BLaER1 (cell line): Measurements from ENCODE around the gene RSF1.

Experiments
- H3K27ac ChIP-seq: shearing (Covaris generic); formaldehyde crosslinking; 2 replicates; pipeline ENCODE4 v1.8.1; 2022
- H3K27me3 ChIP-seq: shearing (Covaris generic); formaldehyde crosslinking; 2 replicates; pipeline ENCODE4 v1.8.1; 2022
- H3K36me3 ChIP-seq: shearing (Covaris generic); formaldehyde crosslinking; 2 replicates; pipeline ENCODE4 v1.8.1; 2022
- H3K4me1 ChIP-seq: shearing (Covaris generic); formaldehyde crosslinking; 2 replicates; pipeline ENCODE4 v1.8.1; 2022
- H3K4me2 ChIP-seq: shearing (Covaris generic); formaldehyde crosslinking; 2 replicates; pipeline ENCODE4 v1.8.1; 2022
- H3K4me3 ChIP-seq: shearing (Covaris generic); formaldehyde crosslinking; 2 replicates; pipeline ENCODE4 v1.8.1; 2022
- H3K9ac ChIP-seq: shearing (Covaris generic); formaldehyde crosslinking; 2 replicates; pipeline ENCODE4 v1.8.1; 2022
- H3K9me3 ChIP-seq: shearing (Covaris generic); formaldehyde crosslinking; 2 replicates; pipeline ENCODE4 v1.8.1; 2022
- H4K20me1 ChIP-seq: shearing (Covaris generic); formaldehyde crosslinking; 2 replicates; pipeline ENCODE4 v1.8.1; 2022
- Cebpa-rat ChIP-seq: shearing (Covaris generic); IDR thresholded peaks from 2 replicates; pipeline ENCODE4 v1.8.1; 2022

Gene RSF1

DNA sequence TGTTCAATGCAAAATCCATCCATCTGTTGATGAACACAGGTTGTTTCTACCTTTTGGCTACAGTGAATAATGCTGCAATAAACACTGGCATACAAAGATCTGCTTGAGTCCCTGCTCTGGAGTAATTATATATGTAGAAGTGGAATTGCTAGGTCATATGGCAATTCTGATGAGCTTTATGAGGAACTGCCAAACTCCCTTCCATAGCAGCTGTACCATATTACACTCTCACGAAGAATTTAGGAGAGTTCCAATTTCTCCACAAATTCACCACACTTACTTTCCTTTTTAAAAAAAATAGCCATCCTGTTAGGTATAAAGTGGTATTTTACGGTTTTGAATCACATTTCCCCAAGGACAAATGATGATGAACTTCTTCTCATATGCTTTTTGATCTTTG is 62.2 kb downstream of the RSF1 start:
- H3K36me3 ChIP-seq, result peaks cover 94% of the 10 kb centered on the region

DNA sequence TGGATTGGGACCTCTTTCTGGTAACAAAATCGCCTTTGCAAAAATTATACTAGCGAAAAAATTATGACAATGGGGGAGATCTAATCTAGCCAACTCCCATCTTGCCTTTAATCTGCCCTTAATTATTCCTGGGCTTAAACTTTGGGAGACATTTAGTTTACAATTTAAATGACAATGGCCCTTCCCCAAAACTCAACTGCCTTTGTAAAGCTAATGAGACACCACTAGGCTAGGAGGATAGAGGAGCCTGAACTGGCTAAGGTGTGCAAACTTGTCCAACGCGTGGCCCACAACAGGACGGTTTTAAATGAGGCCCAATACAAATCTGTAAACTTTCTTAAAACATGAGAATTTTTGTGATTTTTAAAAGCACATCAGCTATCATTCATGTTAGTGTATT is 67.3 kb downstream of the RSF1 start:
- Histone ChIP-seq H3K27ac (no peak overlapping the region), H3K36me3 (peaks cover 83% of the 10 kb centered on the region), H3K9ac (no peak overlapping the region), H3K4me3 (no peak overlapping the region), H3K9me3 (no peaks in the 10 kb centered on the region), H3K4me1 (no peaks in the 10 kb centered on the region), H4K20me1 (peaks cover 91% of the 10 kb centered on the region), H3K4me2 (no peak overlapping the region), H3K27me3 (no peaks in the 10 kb centered on the region)
- TF ChIP-seq Cebpa-rat, result no peak

More for the DNA sequence above, 62.2 kb downstream of the RSF1 start:
- H3K4me1 ChIP-seq, result no peaks in the 10 kb centered on the region
- H3K4me2 ChIP-seq, result no peak overlapping the region
- no peak for TF ChIP-seq Cebpa-rat
- H3K27me3 ChIP-seq, result no peaks in the 10 kb centered on the region
- no peak overlapping the region for H3K4me3 ChIP-seq
- peaks cover 91% of the 10 kb centered on the region for H4K20me1 ChIP-seq
- H3K27ac ChIP-seq, result no peak overlapping the region
- H3K9ac ChIP-seq, result no peak overlapping the region
- H3K9me3 ChIP-seq, result no peaks in the 10 kb centered on the region

DNA sequence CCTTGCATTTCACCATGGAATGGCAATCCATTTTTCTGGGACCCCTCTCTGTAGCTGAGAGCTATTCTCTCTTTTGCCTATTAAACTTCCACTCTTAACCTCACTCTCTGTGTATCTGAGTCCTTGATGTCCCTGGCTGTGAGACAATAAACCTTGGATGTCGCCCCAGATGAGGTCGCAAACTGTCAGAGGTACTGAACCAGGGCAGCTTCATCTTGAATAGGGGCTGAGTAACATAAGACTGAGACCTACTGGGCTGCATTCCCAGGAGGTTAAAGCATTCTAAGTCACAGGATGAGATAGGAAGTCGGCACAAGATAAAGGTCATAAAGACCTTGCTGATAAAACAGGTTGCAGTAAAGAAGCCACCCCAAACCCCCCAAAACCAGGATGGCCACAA is 68.0 kb downstream of the RSF1 start:
- Histone ChIP-seq H3K4me2 (no peak overlapping the region), H3K27me3 (no peaks in the 10 kb centered on the region), H3K9me3 (no peaks in the 10 kb centered on the region), H3K4me1 (no peaks in the 10 kb centered on the region), H3K9ac (no peak overlapping the region), H3K27ac (no peak overlapping the region), H3K4me3 (no peak overlapping the region), H3K36me3 (peaks cover 76% of the 10 kb centered on the region), H4K20me1 (peaks cover 91% of the 10 kb centered on the region)
- TF ChIP-seq Cebpa-rat, result no peak

DNA sequence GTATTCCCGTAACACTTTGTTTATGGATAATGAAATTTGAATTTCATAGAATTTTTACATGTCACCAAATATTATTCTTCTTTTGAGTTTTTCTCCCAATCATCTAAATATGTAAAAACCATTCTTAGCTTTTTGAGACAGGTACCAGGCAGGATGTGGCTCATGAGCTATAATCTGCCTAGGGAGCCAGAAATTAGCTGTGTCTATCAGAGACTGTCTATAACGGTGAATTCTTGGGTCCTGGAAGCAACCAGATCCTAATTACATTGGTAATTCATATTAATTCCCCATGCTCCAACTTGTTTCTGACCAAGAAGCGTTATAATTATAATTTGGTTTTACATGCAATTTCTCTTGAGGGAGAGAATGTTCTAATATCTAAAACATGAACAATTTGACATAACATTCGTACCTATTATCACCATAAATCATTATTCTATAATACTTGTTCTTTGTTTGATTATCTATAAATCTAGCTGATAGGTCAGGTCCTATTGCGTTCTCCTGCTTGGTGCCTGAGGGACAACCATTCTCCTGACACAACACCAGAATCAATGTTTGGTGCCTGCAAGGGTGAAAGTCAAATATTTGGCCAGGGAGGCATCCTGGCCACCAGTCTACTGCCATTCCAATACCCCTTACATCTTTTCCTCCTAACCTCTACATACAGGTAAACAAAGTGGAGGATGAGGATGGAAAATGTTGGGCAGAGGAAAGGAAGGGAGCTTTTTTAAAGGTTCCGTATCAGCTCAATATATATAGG is 69.9 kb downstream of the RSF1 start:
- Histone ChIP-seq H3K9ac (no peak overlapping the region), H3K9me3 (no peaks in the 10 kb centered on the region), H3K4me3 (no peak overlapping the region), H3K27me3 (no peaks in the 10 kb centered on the region), H3K27ac (no peak overlapping the region), H4K20me1 (peaks cover 84% of the 10 kb centered on the region), H3K4me2 (no peak overlapping the region), H3K4me1 (no peaks in the 10 kb centered on the region), H3K36me3 (peaks cover 60% of the 10 kb centered on the region)
- TF ChIP-seq Cebpa-rat, result no peak

DNA sequence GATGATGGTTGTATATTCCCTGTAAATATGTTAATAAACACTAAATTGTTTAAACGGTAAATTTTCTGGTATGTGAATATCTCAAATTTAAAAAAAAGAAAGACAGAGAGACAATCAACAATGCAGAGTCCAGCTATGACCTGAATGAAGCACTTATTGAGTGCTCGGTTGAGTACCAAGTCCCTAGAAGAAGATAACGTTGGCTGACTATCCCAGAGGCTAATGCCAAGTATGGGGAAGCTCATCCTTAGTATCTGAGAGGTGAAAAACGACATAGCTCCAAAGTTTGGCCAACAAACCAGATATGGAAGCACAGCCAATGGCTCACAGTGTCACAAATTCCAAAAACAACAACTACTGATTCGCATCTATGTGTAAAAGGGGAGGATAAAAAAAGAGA is 71.3 kb downstream of the RSF1 start:
- H3K27ac ChIP-seq, result no peak overlapping the region
- no peak overlapping the region for H3K9ac ChIP-seq
- no peak overlapping the region for H3K4me2 ChIP-seq
- peaks cover 81% of the 10 kb centered on the region for H4K20me1 ChIP-seq
- no peak overlapping the region for H3K4me3 ChIP-seq
- H3K9me3 ChIP-seq, result no peaks in the 10 kb centered on the region
- TF ChIP-seq Cebpa-rat, result no peak
- peaks cover 52% of the 10 kb centered on the region for H3K36me3 ChIP-seq
- no peaks in the 10 kb centered on the region for H3K27me3 ChIP-seq
- no peaks in the 10 kb centered on the region for H3K4me1 ChIP-seq

DNA sequence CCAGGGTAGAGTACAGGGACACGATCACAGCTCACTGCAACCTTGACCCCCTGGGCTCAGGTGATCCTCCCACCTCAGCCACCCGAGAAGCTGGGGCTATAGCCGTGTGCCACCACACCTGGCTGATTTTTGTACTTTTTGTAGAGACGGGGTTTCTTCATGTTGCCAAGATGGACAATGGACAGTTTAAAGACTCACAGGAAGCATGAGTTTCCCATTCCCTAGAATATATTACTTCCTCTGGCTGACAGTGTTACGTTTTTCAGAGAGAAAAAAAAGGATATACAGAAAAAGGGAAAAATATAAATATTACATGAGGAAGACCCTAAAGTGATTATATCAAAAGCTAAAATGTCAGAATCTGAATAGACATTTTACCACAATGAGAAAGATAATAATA is 72.3 kb downstream of the RSF1 start:
- Histone ChIP-seq H3K4me2 (no peak overlapping the region), H3K27me3 (no peaks in the 10 kb centered on the region), H3K9me3 (no peaks in the 10 kb centered on the region), H3K4me1 (no peaks in the 10 kb centered on the region), H3K9ac (no peak overlapping the region), H4K20me1 (peaks cover 75% of the 10 kb centered on the region), H3K36me3 (peaks cover 46% of the 10 kb centered on the region), H3K4me3 (no peak overlapping the region), H3K27ac (no peak overlapping the region)
- no peak for TF ChIP-seq Cebpa-rat

DNA sequence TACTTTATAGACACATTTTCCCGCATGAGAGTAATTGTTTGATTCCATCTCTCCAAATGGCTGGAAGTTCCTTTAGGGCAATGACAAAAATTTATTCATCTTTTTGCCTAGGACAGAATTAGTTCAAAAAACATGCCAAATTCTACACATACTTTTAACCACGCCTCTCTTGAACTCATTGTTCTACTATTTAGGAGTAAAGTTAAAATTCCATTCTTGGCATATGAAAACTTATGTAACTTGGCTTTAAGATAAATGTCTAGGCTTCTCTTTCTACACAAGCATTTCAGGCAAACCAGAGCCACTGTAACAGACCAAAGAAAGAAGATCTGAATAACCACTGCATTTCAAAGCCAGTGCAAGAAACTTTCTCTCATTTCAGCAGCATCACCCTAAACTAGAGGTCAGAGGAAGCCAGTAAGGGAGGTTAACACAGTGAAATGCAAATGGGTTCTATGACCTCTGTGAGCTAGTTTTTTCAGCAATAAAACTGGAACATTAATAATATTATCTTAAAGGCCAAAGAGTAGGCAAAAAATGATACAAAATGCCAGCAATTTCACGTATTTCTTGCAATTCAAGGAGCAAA is 73.0 kb downstream of the RSF1 start:
- Histone ChIP-seq H3K4me1 (no peaks in the 10 kb centered on the region), H3K9ac (no peak overlapping the region), H3K36me3 (peaks cover 40% of the 10 kb centered on the region), H3K9me3 (no peaks in the 10 kb centered on the region), H4K20me1 (peaks cover 67% of the 10 kb centered on the region), H3K27ac (no peak overlapping the region), H3K4me2 (no peak overlapping the region), H3K27me3 (no peaks in the 10 kb centered on the region), H3K4me3 (no peak overlapping the region)
- no peak for TF ChIP-seq Cebpa-rat

DNA sequence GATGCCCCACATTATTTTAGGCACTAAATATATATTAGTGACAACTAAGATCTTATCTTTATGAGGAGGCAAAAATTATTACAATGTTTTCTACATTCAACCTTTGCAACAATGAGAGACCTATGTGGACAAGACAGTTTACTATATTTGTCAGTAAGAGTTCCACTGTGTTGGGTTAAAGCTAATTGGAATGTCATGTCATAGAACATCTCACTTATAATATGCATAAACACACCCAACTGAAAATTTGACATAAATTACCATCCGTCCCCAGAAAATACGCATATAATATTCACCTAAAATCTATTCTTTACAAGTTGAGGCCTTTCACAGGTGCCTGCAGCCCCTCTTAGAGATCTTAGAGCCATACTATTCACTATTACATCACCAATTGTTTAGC is 84.0 kb downstream of the RSF1 start:
- H3K4me2 ChIP-seq, result no peak overlapping the region
- no peak overlapping the region for H3K4me3 ChIP-seq
- H3K27me3 ChIP-seq, result no peaks in the 10 kb centered on the region
- peaks cover 13% of the 10 kb centered on the region for H4K20me1 ChIP-seq
- H3K36me3 ChIP-seq, result peaks cover 92% of the 10 kb centered on the region
- H3K9me3 ChIP-seq, result peaks cover 18% of the 10 kb centered on the region
- no peak overlapping the region for H3K9ac ChIP-seq
- no peaks in the 10 kb centered on the region for H3K4me1 ChIP-seq
- no peak for TF ChIP-seq Cebpa-rat
- H3K27ac ChIP-seq, result no peak overlapping the region

DNA sequence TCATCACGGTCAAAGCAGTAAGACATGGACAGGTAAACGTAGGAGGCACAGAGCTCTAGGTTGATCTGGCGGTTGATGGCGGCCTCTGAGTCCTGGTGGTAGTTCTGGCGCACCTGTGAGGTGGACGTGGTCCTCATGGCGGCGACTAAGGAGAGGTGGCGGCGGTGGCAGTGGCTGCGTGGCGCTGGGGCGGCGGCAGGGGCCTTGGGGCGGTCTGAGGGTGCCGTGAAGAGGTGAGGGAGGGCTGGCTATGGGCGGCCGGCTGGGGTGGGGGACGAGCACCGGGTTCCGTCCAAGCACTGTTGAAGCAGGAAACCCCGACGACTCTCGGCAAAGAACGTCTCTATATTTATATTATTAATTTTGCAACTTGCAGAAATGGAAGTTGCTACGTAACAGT is 85.6 kb downstream of the RSF1 start:
- no peaks in the 10 kb centered on the region for H3K4me1 ChIP-seq
- 0 out of 2 replicates have a peak, but pooled peaks cover 9% of the 10 kb centered on the region for H4K20me1 ChIP-seq
- no peak overlapping the region for H3K9ac ChIP-seq
- H3K4me2 ChIP-seq, result no peak overlapping the region
- H3K4me3 ChIP-seq, result no peak overlapping the region
- H3K9me3 ChIP-seq, result peaks cover 29% of the 10 kb centered on the region
- H3K36me3 ChIP-seq, result peaks cover 89% of the 10 kb centered on the region
- TF ChIP-seq Cebpa-rat, result no peak
- no peaks in the 10 kb centered on the region for H3K27me3 ChIP-seq
- H3K27ac ChIP-seq, result no peak overlapping the region

DNA sequence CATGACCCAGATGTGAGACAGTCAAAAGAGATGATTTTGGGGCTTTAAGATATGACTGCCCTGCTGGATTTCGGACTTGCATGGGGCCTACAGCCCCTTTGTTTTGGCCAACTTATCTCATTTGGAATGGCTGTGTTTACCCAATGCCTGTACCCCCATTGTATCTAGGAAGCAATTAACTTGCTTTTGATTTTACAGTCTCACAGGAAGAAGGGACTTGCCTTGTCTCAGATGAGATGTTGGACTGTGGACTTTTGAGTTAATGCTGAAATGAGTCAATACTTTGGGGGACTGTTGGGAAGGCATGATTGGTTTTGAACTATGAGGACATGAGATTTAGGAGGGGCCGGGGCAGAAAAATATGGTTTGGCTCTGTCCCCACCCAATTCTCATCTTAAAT is 88.4 kb downstream of the RSF1 start:
- no peak for TF ChIP-seq Cebpa-rat
- H3K4me2 ChIP-seq, result no peak overlapping the region
- H3K9ac ChIP-seq, result no peak overlapping the region
- no peaks in the 10 kb centered on the region for H3K27me3 ChIP-seq
- peaks cover 63% of the 10 kb centered on the region for H3K36me3 ChIP-seq
- H3K4me3 ChIP-seq, result 0 out of 2 replicates have a peak overlapping the region, but pooled peaks have one; percentile 2
- no peak overlapping the region for H3K27ac ChIP-seq
- H3K9me3 ChIP-seq, result peaks cover 29% of the 10 kb centered on the region
- no peaks in the 10 kb centered on the region for H3K4me1 ChIP-seq
- no peaks in the 10 kb centered on the region for H4K20me1 ChIP-seq
